Omental fat pad (tissue), 4 donors: ENCODE measurements around the gene RAD54L. TPM values are rescaled to one million over a fixed set of nuclear protein-coding genes. Genes with fewer than 3 reads are reported as not detected.

Experiments used
- ATAC-seq: fragments of 150-250 bp; one replicate; pipeline ENCODE4 v1.9.1; 2016; ENCODE audit warnings: mild to moderate bottlenecking, moderate library complexity; ENCODE audit not compliant: low FRiP score
- DNase-seq: peaks from one replicate; pipeline ENCODE4 v3.0.0-alpha.2; 2019; ENCODE audit warnings: low spot score
- total RNA-seq, 4 donors: library from RNA; depleted of rRNA; stranded (reverse); fragments of >200 nt; gene quantifications; one replicate each; pipeline ENCODE4 v1.1.0, GENCODE V29; 2016
- TF ChIP-seq, protein P1 (sequence below), 3 donors: fragments of 450-650 bp; IDR thresholded peaks; one replicate each; pipeline ENCODE4 v1.5.1; 2016 to 2017; ENCODE audit warnings: antibody characterized with exemption in 3 of 3, mild to moderate bottlenecking in 3 of 3, moderate library complexity in 2 of 3

Gene RAD54L
- total RNA-seq, 4 donors from 2014 or later = 0.28 to 1.4 TPM; not detected in 2

DNA sequence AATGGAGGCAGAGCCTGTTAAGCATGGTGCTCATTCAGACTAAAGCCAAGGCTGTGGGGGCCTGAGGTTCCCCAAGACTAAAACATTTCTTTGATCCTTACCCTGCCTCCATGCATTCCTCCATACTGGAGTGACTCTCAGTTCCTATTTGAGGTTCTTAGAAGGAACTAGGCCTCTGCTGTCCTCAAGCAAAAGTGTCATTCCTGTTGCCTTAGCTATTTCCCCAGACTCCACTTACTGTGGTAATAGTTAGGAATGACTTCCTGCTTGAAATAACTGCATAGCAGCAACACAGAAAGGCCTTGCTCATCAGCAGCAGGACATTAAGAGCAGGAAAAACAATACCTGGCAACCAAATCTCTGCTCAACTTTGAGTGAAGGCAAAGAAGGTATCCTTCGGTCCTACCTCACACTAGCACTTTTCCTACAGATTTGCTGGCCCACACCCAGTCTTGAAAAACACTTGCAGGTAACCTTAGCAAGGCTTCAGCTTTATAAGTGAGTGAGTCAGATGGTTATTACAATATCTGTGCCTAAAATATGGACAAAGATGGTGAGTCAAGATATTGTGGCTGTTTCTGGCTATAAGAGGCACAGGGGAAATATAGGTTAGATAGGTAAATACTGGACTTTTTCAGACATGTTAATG lies 41.0 kb downstream of the RAD54L start:
- ATAC-seq (no peak), DNase-seq (no peak)
- TF ChIP-seq, protein P1, sequence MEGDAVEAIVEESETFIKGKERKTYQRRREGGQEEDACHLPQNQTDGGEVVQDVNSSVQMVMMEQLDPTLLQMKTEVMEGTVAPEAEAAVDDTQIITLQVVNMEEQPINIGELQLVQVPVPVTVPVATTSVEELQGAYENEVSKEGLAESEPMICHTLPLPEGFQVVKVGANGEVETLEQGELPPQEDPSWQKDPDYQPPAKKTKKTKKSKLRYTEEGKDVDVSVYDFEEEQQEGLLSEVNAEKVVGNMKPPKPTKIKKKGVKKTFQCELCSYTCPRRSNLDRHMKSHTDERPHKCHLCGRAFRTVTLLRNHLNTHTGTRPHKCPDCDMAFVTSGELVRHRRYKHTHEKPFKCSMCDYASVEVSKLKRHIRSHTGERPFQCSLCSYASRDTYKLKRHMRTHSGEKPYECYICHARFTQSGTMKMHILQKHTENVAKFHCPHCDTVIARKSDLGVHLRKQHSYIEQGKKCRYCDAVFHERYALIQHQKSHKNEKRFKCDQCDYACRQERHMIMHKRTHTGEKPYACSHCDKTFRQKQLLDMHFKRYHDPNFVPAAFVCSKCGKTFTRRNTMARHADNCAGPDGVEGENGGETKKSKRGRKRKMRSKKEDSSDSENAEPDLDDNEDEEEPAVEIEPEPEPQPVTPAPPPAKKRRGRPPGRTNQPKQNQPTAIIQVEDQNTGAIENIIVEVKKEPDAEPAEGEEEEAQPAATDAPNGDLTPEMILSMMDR (IDR thresholded peaks at IDR 0.05) = no peak

DNA sequence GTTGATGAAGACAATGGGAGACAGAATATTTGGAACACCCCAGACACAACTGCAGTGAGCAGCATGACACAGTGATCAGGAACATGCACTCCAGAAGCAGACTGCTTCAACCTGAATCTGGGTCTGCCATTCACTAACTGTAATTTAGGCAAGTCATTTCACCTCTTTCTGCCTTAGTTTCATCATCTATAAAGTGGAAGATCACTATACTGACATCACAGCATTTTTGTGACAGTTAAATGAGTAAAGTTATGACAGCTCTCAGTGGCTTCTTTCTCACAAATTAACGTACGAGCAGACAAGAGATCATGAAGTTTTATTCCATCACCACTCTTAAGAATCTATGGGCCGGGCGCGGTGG lies 41.6 kb downstream of the RAD54L start:
- no peak for ATAC-seq
- TF ChIP-seq, protein P1 (IDR thresholded peaks at IDR 0.05) = no peak
- no peak for DNase-seq

DNA sequence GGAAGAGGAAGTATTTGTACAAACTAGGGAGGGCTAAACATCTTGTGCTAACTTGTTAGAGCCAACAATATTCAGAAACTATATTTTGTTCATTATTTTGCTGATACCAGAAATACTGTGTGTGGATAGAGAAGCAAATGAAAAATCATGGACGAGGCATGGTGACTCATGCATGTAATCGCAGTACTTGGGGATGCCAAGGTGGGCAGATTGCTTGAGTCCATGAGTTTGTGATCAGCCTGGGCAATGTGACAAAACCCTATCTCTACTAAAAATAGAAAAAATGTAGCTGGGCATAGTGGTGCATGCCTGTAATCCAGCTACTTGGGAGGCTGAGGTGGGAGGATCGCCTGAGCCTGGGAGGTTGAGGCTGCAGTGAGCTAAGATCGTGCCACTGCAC lies 42.4 kb downstream of the RAD54L start:
- TF ChIP-seq, protein P1 (IDR thresholded peaks at IDR 0.05) = no peak
- ATAC-seq (no peak), DNase-seq (no peak)

DNA sequence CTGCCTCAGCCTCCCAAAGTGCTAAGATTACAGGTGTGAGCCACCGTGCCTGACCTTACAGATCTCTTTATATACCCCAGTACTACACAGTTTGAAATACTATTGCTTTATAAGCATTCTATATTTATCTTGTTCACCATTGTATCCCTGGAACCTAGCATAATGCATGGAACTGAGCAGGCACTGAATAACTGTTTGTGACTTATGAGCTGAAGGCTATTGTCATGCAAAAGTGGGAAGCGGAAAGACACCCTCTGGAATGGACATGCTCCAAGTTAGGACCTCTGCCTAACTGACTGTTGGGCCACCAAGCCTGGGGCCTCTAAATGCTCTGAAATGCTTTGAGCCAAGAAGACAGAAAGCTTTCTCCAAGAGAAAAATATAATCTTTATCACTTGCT lies 47.7 kb downstream of the RAD54L start:
- DNase-seq (no peak), ATAC-seq (no peak)
- TF ChIP-seq, protein P1 (IDR thresholded peaks at IDR 0.05) = no peak

DNA sequence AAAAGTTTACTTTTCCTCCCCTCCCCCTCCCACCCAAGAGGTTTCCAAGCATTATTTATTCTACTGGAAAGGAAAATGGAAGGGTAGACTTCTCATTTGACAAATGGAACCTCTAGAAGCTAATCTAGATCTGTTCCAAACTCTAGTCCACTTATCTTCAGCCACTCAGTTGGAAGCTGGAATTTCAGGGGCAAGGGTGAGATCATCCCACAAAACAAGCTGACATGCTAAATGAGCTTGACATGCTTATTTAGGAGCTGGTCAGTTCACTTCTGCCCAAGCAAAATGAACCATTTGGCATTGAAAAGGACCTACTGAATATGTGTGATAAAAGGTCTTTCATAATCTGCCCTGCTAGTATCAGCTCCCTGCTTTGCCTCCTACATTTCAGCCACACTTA lies 50.8 kb downstream of the RAD54L start:
- no peak for ATAC-seq
- DNase-seq = no peak
- TF ChIP-seq, protein P1 (IDR thresholded peaks at IDR 0.05) = no peak

DNA sequence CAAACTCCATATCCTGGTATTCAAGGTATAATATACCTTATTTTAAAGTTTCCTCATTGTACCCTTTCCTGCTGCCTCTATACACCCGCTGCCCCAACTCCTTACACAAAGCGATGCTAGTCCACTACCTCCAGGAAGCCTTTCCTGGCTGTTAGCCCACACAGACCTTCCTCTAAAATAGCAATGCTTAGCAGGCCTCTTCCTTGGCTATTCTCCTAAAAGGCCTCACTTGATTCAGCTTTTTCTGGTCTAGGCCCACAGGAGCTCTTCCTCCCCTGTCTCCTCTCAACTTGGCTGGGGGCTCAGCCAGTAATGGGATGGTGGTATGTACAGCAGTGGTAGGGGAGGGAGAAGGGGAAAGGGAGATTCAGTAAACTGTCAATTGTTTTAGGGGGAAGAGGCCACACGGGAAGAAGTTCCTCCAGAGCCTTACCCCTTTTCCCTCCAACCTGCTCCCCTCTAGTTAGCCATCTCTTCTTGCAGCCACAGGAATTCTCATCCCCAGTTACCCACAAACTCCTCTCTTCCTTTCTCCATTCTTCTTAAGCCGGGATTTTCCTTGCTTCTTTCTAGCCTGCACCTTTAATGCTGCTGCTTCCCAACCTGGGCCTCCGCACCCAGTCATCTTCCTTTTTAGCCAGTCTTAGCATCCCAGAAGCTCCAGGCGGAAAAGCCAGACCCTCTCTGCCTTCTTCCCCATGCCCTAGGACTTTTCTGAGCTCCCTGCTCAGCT lies 53.3 kb downstream of the RAD54L start:
- TF ChIP-seq, protein P1 (IDR thresholded peaks at IDR 0.05) = no peak
- ATAC-seq (no peak), DNase-seq (no peak)

DNA sequence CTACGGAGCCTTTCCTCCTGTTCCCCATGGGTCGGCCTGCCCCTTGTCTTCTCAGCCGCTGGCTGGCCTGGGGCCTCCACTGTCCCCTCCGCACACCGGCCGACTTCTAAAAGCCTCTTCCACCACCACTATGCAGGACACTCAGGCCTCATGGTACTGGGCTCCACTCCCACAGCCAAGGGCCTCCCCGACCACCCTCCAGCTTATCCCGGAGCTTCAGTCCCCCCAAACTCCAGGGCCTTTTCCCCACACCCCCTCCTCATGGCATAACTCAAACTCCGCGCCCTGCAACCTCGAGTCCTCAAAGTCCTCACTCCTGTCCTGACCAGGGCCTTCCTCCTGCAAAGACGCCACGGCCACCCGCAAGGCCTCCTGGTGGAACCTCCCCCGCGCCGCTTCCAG lies 53.8 kb downstream of the RAD54L start:
- TF ChIP-seq, protein P1 (IDR thresholded peaks at IDR 0.05) = no peak
- no peak for ATAC-seq
- DNase-seq = no peak
